ENCODE results near the gene USP49. TPM values are rescaled to one million over a fixed set of nuclear protein-coding genes. Genes with fewer than 3 reads are reported as not detected.

Gene USP49
- total RNA-seq, 1 experiment from 2014 or later, result 2.3 TPM

DNA sequence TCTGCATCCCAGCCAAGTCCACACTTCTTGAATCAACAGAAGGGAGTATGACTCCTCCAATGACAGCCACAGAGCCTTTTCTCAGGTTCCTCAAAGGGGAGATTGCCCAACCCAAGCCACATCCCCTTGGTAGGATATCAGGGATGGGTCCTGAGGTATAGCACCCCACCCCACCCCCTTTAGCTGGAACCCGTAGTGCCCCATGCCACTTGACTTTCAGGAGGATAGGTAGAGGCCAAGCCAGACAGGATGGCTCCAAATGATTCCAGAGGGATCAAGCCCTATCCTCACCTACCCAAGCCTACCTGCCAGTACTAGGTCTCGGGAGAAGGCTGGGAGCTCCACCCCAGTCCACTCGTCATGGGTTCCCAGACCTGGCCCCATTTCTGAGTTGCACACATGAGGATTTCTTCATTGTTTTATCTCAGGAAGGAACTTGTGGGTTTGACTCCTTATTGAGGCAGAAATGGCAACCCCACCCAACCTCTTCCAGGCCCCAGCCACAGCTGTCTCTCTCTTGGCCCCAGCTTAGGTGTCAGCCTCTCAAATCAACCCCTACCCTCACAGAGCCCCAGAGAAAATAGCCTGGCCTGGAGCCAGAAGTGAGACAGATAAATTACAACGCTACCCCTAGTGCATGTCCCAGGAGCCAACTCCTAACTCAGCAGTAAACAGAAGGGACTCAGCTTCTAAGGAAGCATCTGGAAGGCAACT is 42.8 kb upstream of the USP49 start:
- peaks cover 35% of the 10 kb centered on the region for H3K79me2 ChIP-seq (ENCODE audit: low read length)
- H3K9me3 ChIP-seq (ENCODE audit: low read length), result no peaks in the 10 kb centered on the region
- CTCF ChIA-PET, result interaction anchor here (0.8 kb wide), 1 partner anchor 17 kb away, joined by 7 read pairs; the partner anchor contains the start of gene MED20
- H3K9me2 ChIP-seq (replicated peaks; ENCODE audit: low read length), result no peaks in the 10 kb centered on the region
- DNase-seq (no peak), ATAC-seq (no peak)
- H3K36me3 ChIP-seq (ENCODE audit: low read depth, low read length), result peaks cover 26% of the 10 kb centered on the region; the same call in 1 of the 2 replicates
- H4K20me1 ChIP-seq (ENCODE audit: low read length), result 0 out of 2 replicates have a peak, but pooled peaks cover 3% of the 10 kb centered on the region
- POLR2A ChIA-PET (ENCODE audit: unreplicated experiment), result no interaction called here
- no TSS peak for BruUV-seq (replicated peaks)
- no peak overlapping the region for H3K4me3 ChIP-seq (ENCODE audit: low read length)
- no peak overlapping the region for H3K9ac ChIP-seq (ENCODE audit: low read length)
- intact Hi-C loops (cut with micrococcal nuclease), result loop anchor here (2.0 to 5.0 kb wide), 2 partner anchors 107 to 151 kb away; partner anchors contain the start of gene TOMM6
- no peak for TF ChIP-seq EZH2phosphoT487 (IDR thresholded peaks at IDR 0.05; ENCODE audit: borderline replicate concordance, low read length)
- TF ChIP-seq, protein P1, sequence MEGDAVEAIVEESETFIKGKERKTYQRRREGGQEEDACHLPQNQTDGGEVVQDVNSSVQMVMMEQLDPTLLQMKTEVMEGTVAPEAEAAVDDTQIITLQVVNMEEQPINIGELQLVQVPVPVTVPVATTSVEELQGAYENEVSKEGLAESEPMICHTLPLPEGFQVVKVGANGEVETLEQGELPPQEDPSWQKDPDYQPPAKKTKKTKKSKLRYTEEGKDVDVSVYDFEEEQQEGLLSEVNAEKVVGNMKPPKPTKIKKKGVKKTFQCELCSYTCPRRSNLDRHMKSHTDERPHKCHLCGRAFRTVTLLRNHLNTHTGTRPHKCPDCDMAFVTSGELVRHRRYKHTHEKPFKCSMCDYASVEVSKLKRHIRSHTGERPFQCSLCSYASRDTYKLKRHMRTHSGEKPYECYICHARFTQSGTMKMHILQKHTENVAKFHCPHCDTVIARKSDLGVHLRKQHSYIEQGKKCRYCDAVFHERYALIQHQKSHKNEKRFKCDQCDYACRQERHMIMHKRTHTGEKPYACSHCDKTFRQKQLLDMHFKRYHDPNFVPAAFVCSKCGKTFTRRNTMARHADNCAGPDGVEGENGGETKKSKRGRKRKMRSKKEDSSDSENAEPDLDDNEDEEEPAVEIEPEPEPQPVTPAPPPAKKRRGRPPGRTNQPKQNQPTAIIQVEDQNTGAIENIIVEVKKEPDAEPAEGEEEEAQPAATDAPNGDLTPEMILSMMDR (conservative IDR thresholded peaks at IDR 0.05; ENCODE audit: low read depth, low read length), result no peak
- H3K27me3 ChIP-seq (ENCODE audit: low read length), result no peaks in the 10 kb centered on the region
- H3F3A ChIP-seq (ENCODE audit: low read length, unreplicated experiment), result no peaks in the 10 kb centered on the region
- H3K27ac ChIP-seq (ENCODE audit: low read length), result no peak overlapping the region
- peaks cover 33% of the 10 kb centered on the region for H3K4me1 ChIP-seq (ENCODE audit: insufficient read depth, low read length)
- H3K4me2 ChIP-seq (ENCODE audit: low read length), result no peak overlapping the region
- no peak overlapping the region for H2AFZ ChIP-seq (ENCODE audit: low read length)

DNA sequence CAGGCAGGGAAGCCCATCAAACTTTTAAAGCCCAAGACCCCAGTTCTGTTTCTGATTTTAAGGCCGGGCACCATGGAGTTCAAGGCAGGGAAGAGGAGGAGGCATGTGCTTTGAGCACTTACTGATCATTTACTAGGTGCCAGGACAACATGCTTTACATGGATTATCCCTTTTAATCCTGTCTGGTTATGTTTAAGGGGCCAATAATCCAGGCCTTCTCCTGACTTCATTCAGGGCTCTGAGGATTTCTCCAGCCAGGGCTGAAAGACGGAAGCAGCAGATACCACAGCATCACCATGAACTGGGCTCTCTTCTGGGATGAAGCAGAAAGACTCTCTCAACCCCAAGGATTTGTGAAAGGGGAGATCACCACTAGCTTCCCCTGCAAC is 42.3 kb upstream of the USP49 start:
- Histone ChIP-seq H3F3A (ENCODE audit: low read length, unreplicated experiment) (no peaks in the 10 kb centered on the region), H3K36me3 (ENCODE audit: low read depth, low read length) (peaks cover 31% of the 10 kb centered on the region; the same call in 1 of the 2 replicates), H3K4me2 (ENCODE audit: low read length) (no peak overlapping the region), H3K79me2 (ENCODE audit: low read length) (peaks cover 35% of the 10 kb centered on the region), H3K4me3 (ENCODE audit: low read length) (no peak overlapping the region), H3K9ac (ENCODE audit: low read length) (no peak overlapping the region), H3K9me3 (ENCODE audit: low read length) (no peaks in the 10 kb centered on the region), H3K9me2 (replicated peaks; ENCODE audit: low read length) (no peaks in the 10 kb centered on the region), H3K27me3 (ENCODE audit: low read length) (no peaks in the 10 kb centered on the region), H2AFZ (ENCODE audit: low read length) (no peak overlapping the region), H3K27ac (ENCODE audit: low read length) (no peak overlapping the region), H4K20me1 (ENCODE audit: low read length) (0 out of 2 replicates have a peak, but pooled peaks cover 3% of the 10 kb centered on the region), H3K4me1 (ENCODE audit: insufficient read depth, low read length) (peaks cover 32% of the 10 kb centered on the region)
- ATAC-seq, result no peak
- CTCF ChIA-PET, result no interaction called here
- intact Hi-C loops (cut with micrococcal nuclease), result loop anchor here (2.0 to 5.0 kb wide), 2 partner anchors 107 to 150 kb away; partner anchors contain the start of gene TOMM6
- POLR2A ChIA-PET (ENCODE audit: unreplicated experiment), result no interaction called here
- no TSS peak for BruUV-seq (replicated peaks)
- DNase-seq, result no peak
- TF ChIP-seq EZH2 (IDR thresholded peaks at IDR 0.05; ENCODE audit: low read length, unreplicated experiment) (no peak), EZH2phosphoT487 (IDR thresholded peaks at IDR 0.05; ENCODE audit: borderline replicate concordance, low read length) (no peak)
- TF ChIP-seq, protein P1 (conservative IDR thresholded peaks at IDR 0.05; ENCODE audit: low read depth, low read length), result no peak

Measured in PC-3 (cell line).